CD14-positive monocyte (primary cell): Measurements from ENCODE around the gene WWC1. TPM values are rescaled to one million over a fixed set of nuclear protein-coding genes. Genes with fewer than 3 reads are reported as not detected.

Experiments used
- DNase-seq, 3 donors: peaks; one replicate each; pipeline ENCODE4 v3.0.0-alpha.2; 2011 to 2022
- H2AFZ ChIP-seq: 2 replicates; pipeline ENCODE4 v1.6.0; 2012; ENCODE audit warnings: mild to moderate bottlenecking, low read depth, low read length, inconsistent platforms; ENCODE audit not compliant: insufficient read depth, poor library complexity, severe bottlenecking
- H3K27ac ChIP-seq, 2 donors: 1 replicate in 1 of 2; 2 replicates in 1 of 2; pipeline ENCODE4 v1.5.1; 2012 to 2013; ENCODE audit warnings: low read length in 2 of 2, control low read depth in 1 of 2, inconsistent platforms in 1 of 2, low read depth in 1 of 2, mild to moderate bottlenecking in 1 of 2
- H3K27me3 ChIP-seq, 2 donors: one replicate each; pipeline versions ENCODE4 v1.6.0 to v1.6.1; 2011 to 2013; ENCODE audit warnings: low read length in 2 of 2; ENCODE audit not compliant: control insufficient read depth in 2 of 2, insufficient read depth in 2 of 2
- H3K36me3 ChIP-seq, 2 donors: replicated peaks in 1 of 2; 1 replicate in 1 of 2; 2 replicates in 1 of 2; pipeline versions ENCODE4 v1.5.1 to v1.6.1; 2012 to 2013; ENCODE audit warnings: low read length in 2 of 2, control low read depth in 1 of 2, inconsistent platforms in 1 of 2, mild to moderate bottlenecking in 1 of 2; ENCODE audit not compliant: insufficient read depth in 2 of 2, control insufficient read depth in 1 of 2
- H3K4me1 ChIP-seq, 2 donors: 1 replicate in 1 of 2; 2 replicates in 1 of 2; pipeline versions ENCODE4 v1.5.1 to v1.6.1; 2012 to 2013; ENCODE audit warnings: low read length in 2 of 2, control low read depth in 1 of 2, inconsistent platforms in 1 of 2, mild to moderate bottlenecking in 1 of 2, moderate library complexity in 1 of 2; ENCODE audit not compliant: insufficient read depth in 2 of 2, control insufficient read depth in 1 of 2
- H3K4me2 ChIP-seq: replicated peaks from 2 replicates; pipeline ENCODE3; 2012; ENCODE audit warnings: low read length, moderate library complexity, mild to moderate bottlenecking; ENCODE audit not compliant: poor library complexity, severe bottlenecking; ENCODE audit errors: extremely low read depth
- H3K4me3 ChIP-seq, 3 experiments: fragments of 200-600 bp in 1 of 3; sonication (generic) in 1 of 3; replicated peaks in 1 of 3; 1 replicate in 2 of 3; 2 replicates in 1 of 3; pipeline ENCODE4 v1.5.1; 2011 to 2013; ENCODE audit warnings: low read length in 3 of 3, mild to moderate bottlenecking in 3 of 3, control low read depth in 2 of 3, low read depth in 2 of 3, inconsistent platforms in 1 of 3, moderate library complexity in 1 of 3
- H3K79me2 ChIP-seq: 2 replicates; pipeline ENCODE4 v1.6.0; 2012; ENCODE audit warnings: mild to moderate bottlenecking, control low read depth, inconsistent platforms, low read length, moderate library complexity; ENCODE audit not compliant: insufficient read depth
- H3K9ac ChIP-seq: 2 replicates; pipeline ENCODE4 v1.6.0; 2017; ENCODE audit warnings: low read length, mild to moderate bottlenecking; ENCODE audit not compliant: insufficient read depth, poor library complexity, severe bottlenecking
- H3K9me3 ChIP-seq, 2 donors: replicated peaks in 1 of 2; 1 replicate in 1 of 2; 2 replicates in 1 of 2; pipeline versions ENCODE4 v1.5.1 to v1.6.1; 2012 to 2013; ENCODE audit warnings: low read length in 2 of 2, control low read depth in 1 of 2; ENCODE audit not compliant: control insufficient read depth in 1 of 2, insufficient read depth in 1 of 2
- H4K20me1 ChIP-seq: 2 replicates; pipeline ENCODE4 v1.6.0; 2012; ENCODE audit warnings: mild to moderate bottlenecking, low read length, control low read depth, moderate library complexity; ENCODE audit not compliant: insufficient read depth
- H3K27ac Mint-ChIP-seq, 7 donors: one replicate each; pipeline ENCODE4 v1.8.0; 2020; ENCODE audit warnings: mild to moderate bottlenecking in 7 of 7, mixed read lengths in 7 of 7, moderate library complexity in 6 of 7, inconsistent platforms in 2 of 7
- H3K27me3 Mint-ChIP-seq, 3 donors: one replicate each; pipeline ENCODE4 v1.8.0; 2021 to 2022; ENCODE audit warnings: low read depth in 3 of 3, mild to moderate bottlenecking in 3 of 3, mixed read lengths in 3 of 3, moderate library complexity in 3 of 3, inconsistent platforms in 1 of 3
- H3K36me3 Mint-ChIP-seq, 2 donors: one replicate each; pipeline ENCODE4 v1.8.0; 2020; ENCODE audit warnings: mixed read lengths in 2 of 2, inconsistent platforms in 1 of 2, mild to moderate bottlenecking in 1 of 2
- H3K4me1 Mint-ChIP-seq: one replicate; pipeline ENCODE4 v1.8.0; 2020; ENCODE audit warnings: mild to moderate bottlenecking, mixed read lengths
- H3K4me3 Mint-ChIP-seq, 2 donors: one replicate each; pipeline ENCODE4 v1.8.0; 2020; ENCODE audit warnings: mild to moderate bottlenecking in 2 of 2, mixed read lengths in 2 of 2, moderate library complexity in 1 of 2
- H3K9me3 Mint-ChIP-seq, 7 donors: one replicate each; pipeline ENCODE4 v1.8.0; 2020 to 2022; ENCODE audit warnings: mixed read lengths in 7 of 7, mild to moderate bottlenecking in 6 of 7, moderate library complexity in 6 of 7, inconsistent platforms in 2 of 7
- CTCF ChIP-seq: fragments of 200-600 bp; IDR thresholded peaks from one replicate; pipeline ENCODE4 v1.8.0; 2022; ENCODE audit warnings: antibody characterized with exemption, mild to moderate bottlenecking
- WGBS: methylation state at CpG from one replicate; pipeline ENCODE4 v1.1.5; 2013; ENCODE audit warnings: missing lambda C conversion rate; ENCODE audit not compliant: insufficient coverage; 5-methylcytosine and 5-hydroxymethylcytosine counted together
- intact Hi-C, 2 donors: fragments of 100-400 bp; cut with micrococcal nuclease; formaldehyde crosslinking; loops; one replicate each; pipeline versions ENCODE4 v1.15.0 to v1.15.1; 2023
- polyA plus RNA-seq, 3 donors: library from polyadenylated mRNA; depleted of rRNA in 1 of 3; unstranded in 2 of 3; stranded (reverse) in 1 of 3; fragments of 300-500 nt in 2 of 3; fragments of >200 nt in 1 of 3; fragmentation: Illumina TruSeq in 2 of 3; gene quantifications; 1 replicate in 2 of 3; 2 replicates in 1 of 3; pipeline ENCODE4 v1.2.3, GENCODE V29; 2012 to 2021

Gene WWC1
- polyA plus RNA-seq, 3 donors: not detected

- Mint-ChIP-seq H3K4me3 (no peak overlapping the region), H3K36me3 (no peaks in the 10 kb centered on the region), H3K27me3 (peaks cover 2 to 8% (median 2%) of the 10 kb centered on the region in 3 donors), H3K9me3 (peaks cover 0 to 3% (median 0%) of the 10 kb centered on the region in 7 donors), H3K4me1 (no peaks in the 10 kb centered on the region), H3K27ac (no peak overlapping the region)
- Histone ChIP-seq H3K4me2 (no peak overlapping the region), H3K27ac (no peak overlapping the region), H3K27me3 (no peaks in the 10 kb centered on the region), H3K9me3 (no peaks in the 10 kb centered on the region), H3K9ac (no peak overlapping the region), H3K36me3 (no peaks in the 10 kb centered on the region), H4K20me1 (no peaks in the 10 kb centered on the region), H3K4me1 (no peaks in the 10 kb centered on the region), H2AFZ (no peak overlapping the region), H3K4me3 (no peak overlapping the region), H3K79me2 (no peaks in the 10 kb centered on the region)
- no peak for TF ChIP-seq CTCF
- DNase-seq: no peak
- intact Hi-C loops: no loop called here
- 94% methylated on average over 3 of the region's 3 CpGs for WGBS
Observed at GRCh38 chr5:168479166-168479565, 187.7 kb downstream of the WWC1 start.

GRCh38 chr5:168480601-168481000, 189.2 kb downstream of the WWC1 start:
- H3K36me3 ChIP-seq: no peaks in the 10 kb centered on the region
- H3K27me3 ChIP-seq: no peaks in the 10 kb centered on the region
- H3K4me3 ChIP-seq: no peak overlapping the region
- no peak overlapping the region for H3K9ac ChIP-seq
- DNase-seq: no peak
- Mint-ChIP-seq H3K27me3 (peaks cover 2 to 12% (median 4%) of the 10 kb centered on the region in 3 donors), H3K27ac (no peak overlapping the region), H3K9me3 (peaks cover 0 to 3% (median 0%) of the 10 kb centered on the region in 7 donors), H3K36me3 (no peaks in the 10 kb centered on the region), H3K4me1 (no peaks in the 10 kb centered on the region), H3K4me3 (no peak overlapping the region)
- H4K20me1 ChIP-seq: no peaks in the 10 kb centered on the region
- H3K4me2 ChIP-seq: no peak overlapping the region
- TF ChIP-seq CTCF: no peak
- WGBS: 67% methylated on average over 1 of the region's 3 CpGs
- H3K27ac ChIP-seq: no peak overlapping the region
- H2AFZ ChIP-seq: no peak overlapping the region
- no peaks in the 10 kb centered on the region for H3K9me3 ChIP-seq
- H3K79me2 ChIP-seq: no peaks in the 10 kb centered on the region
- intact Hi-C loops: no loop called here
- no peaks in the 10 kb centered on the region for H3K4me1 ChIP-seq
